HepG2 (cell line): ENCODE data around the gene NXT1. TPM values are rescaled to one million over a fixed set of nuclear protein-coding genes. Genes with fewer than 3 reads are reported as not detected.

Experiments
- ARNTL ChIP-seq: sonication (generic); formaldehyde crosslinking; IDR thresholded peaks from 2 replicates; pipeline ENCODE4 v1.4.0; 2020; ENCODE audit warnings: mild to moderate bottlenecking, missing genetic modification reagents
- BRD4 ChIP-seq: sonication (generic); formaldehyde crosslinking; IDR thresholded peaks from 2 replicates; pipeline ENCODE4 v1.4.0; 2020; ENCODE audit warnings: missing genetic modification reagents
- CAMTA2 ChIP-seq: sonication (generic); formaldehyde crosslinking; IDR thresholded peaks from 2 replicates; pipeline ENCODE4 v1.4.0; 2020; ENCODE audit warnings: mild to moderate bottlenecking, missing genetic modification reagents, borderline replicate concordance
- CHCHD3 ChIP-seq: sonication (generic); formaldehyde crosslinking; IDR thresholded peaks from 2 replicates; pipeline ENCODE4 v1.8.0; 2022; ENCODE audit warnings: mild to moderate bottlenecking, missing genetic modification reagents, moderate library complexity
- HOXA3 ChIP-seq: sonication (generic); formaldehyde crosslinking; IDR thresholded peaks from 2 replicates; pipeline ENCODE4 v1.5.0; 2020; ENCODE audit warnings: missing genetic modification reagents
- KDM3A ChIP-seq: IDR thresholded peaks from 2 replicates; pipeline ENCODE4 v1.6.1; 2018; ENCODE audit warnings: low read depth, missing compliant biosample characterization
- KLF9 ChIP-seq: IDR thresholded peaks from 2 replicates; pipeline ENCODE4 v1.6.1; 2016; ENCODE audit warnings: low read depth
- NFYC ChIP-seq: IDR thresholded peaks from 2 replicates; pipeline ENCODE4 v1.6.1; 2016; ENCODE audit warnings: missing genetic modification reagents, missing compliant biosample characterization
- NR1H2 ChIP-seq: sonication (generic); formaldehyde crosslinking; IDR thresholded peaks from 2 replicates; pipeline ENCODE4 v1.8.1; 2022; ENCODE audit warnings: low read depth, missing genetic modification reagents, borderline replicate concordance
- THAP11 ChIP-seq: IDR thresholded peaks from 2 replicates; pipeline ENCODE4 v1.6.1; 2016; ENCODE audit warnings: missing biosample characterization, missing genetic modification reagents
- ZFX ChIP-seq: sonication (generic); formaldehyde crosslinking; IDR thresholded peaks from 2 replicates; pipeline ENCODE4 v1.4.0; 2020; ENCODE audit warnings: mild to moderate bottlenecking, low read depth, missing genetic modification reagents, moderate library complexity
- ZNF101 ChIP-seq: sonication (generic); formaldehyde crosslinking; IDR thresholded peaks from 2 replicates; pipeline ENCODE4 v1.4.0; 2020; ENCODE audit warnings: mild to moderate bottlenecking, low read depth, missing genetic modification reagents, borderline replicate concordance
- ZNF543 ChIP-seq: sonication (generic); formaldehyde crosslinking; IDR thresholded peaks from 2 replicates; pipeline ENCODE4 v1.4.0; 2020; ENCODE audit warnings: mild to moderate bottlenecking, missing genetic modification reagents
- ZNF547 ChIP-seq: sonication (generic); formaldehyde crosslinking; IDR thresholded peaks from 2 replicates; pipeline ENCODE4 v1.5.1; 2020; ENCODE audit warnings: mild to moderate bottlenecking, missing genetic modification reagents
- ZNF589 ChIP-seq: sonication (generic); formaldehyde crosslinking; conservative IDR thresholded peaks from 2 replicates; pipeline ENCODE4 v1.8.0; 2022; ENCODE audit warnings: mild to moderate bottlenecking, moderate library complexity, missing genetic modification reagents
- ZNF644 ChIP-seq: IDR thresholded peaks from 2 replicates; pipeline ENCODE4 v1.6.1; 2016; ENCODE audit warnings: low read depth
- ZNF839 ChIP-seq: sonication (generic); formaldehyde crosslinking; IDR thresholded peaks from 2 replicates; pipeline ENCODE4 v1.4.0; 2020; ENCODE audit warnings: missing genetic modification reagents, mild to moderate bottlenecking, borderline replicate concordance
- ZSCAN25 ChIP-seq: sonication (generic); formaldehyde crosslinking; IDR thresholded peaks from 2 replicates; pipeline ENCODE4 v1.8.0; 2022; ENCODE audit warnings: mild to moderate bottlenecking, missing genetic modification reagents
- polyA plus RNA-seq, 8 experiments: library from polyadenylated mRNA; depleted of rRNA in 3 of 8; stranded (reverse) in 7 of 8; unstranded in 1 of 8; fragments of >200 nt; fragmentation: Illumina TruSeq in 4 of 8; extraction: Trizol in 4 of 8; gene quantifications; 2 replicates each; pipeline versions ENCODE4 v1.2.1 to v1.2.3, GENCODE V29; 2011 to 2016; ENCODE audit warnings: low read depth in 4 of 8, missing spikeins in 1 of 8, mixed read lengths in 1 of 8; ENCODE audit not compliant: insufficient read depth in 1 of 8
- total RNA-seq, 5 experiments: library from RNA; depleted of rRNA; stranded (reverse); fragments of >200 nt; fragmentation: Illumina TruSeq; extraction: Trizol; gene quantifications; 2 replicates each; pipeline ENCODE4 v1.2.3, GENCODE V29; 2016; ENCODE audit warnings: low read depth in 1 of 5
- TF ChIP-seq, protein P1 (sequence below), 2 experiments: sonication (generic) in 1 of 2; formaldehyde crosslinking in 1 of 2; IDR thresholded peaks; 2 replicates each; pipeline versions ENCODE4 v1.5.1 to v1.6.1; 2011 to 2020; ENCODE audit warnings: borderline replicate concordance in 1 of 2, low read depth in 1 of 2, low read length in 1 of 2, mild to moderate bottlenecking in 1 of 2, missing genetic modification reagents in 1 of 2, moderate library complexity in 1 of 2
- TF ChIP-seq, protein P2 (sequence below): sonication (generic); formaldehyde crosslinking; conservative IDR thresholded peaks from 2 replicates; pipeline ENCODE4 v1.4.0; 2020; ENCODE audit warnings: mild to moderate bottlenecking, missing genetic modification reagents, moderate library complexity

Gene NXT1
- total and polyA plus RNA-seq, 2 of the 13 experiments (the other 11 are each of a cell fraction or from before 2014, with no cell fraction given): 35.6 to 65.9 TPM

DNA sequence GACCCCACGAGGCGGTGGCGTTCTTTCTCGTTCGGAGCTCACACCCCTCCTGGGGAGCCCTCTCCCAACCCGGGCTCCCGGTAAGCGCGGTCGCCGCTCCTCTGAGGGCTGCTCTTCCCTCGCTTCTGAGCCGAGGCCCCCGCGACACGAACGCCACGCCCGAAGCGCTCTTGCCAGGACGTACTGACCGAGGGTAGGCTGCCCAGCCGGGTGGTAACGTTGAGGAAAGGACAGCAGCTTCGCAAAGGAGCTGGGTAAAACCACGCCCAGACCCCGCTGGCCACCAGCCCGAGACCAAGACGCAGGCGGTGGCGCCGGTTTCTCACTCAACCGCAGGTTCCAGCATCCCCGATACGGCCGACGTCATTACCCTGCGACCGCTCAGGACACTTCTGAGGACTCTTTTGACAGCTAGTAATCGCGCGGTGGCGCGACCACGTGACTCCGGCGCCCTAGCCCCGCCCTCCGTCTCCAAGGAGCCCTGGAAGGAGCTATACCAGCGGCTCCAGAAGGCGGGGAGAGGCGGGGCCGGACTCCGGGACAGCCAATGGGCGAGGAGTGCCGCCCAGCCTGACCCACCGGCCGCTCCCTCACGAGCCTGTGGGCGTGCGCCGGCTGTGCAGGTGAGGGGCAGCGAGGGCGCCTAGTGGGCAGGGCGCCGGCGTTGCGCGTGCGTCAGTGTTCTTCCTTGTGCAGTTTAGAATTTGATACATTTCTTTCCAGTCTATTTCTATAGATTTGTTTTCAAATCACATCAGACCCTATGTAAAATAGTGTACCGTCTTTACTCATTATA lies 7.4 kb downstream of the NXT1 start (continued):
- 0 out of 2 replicates have a peak, but pooled peaks have one; percentile 57 for TF ChIP-seq ZNF543 (CRISPR knock-in tag)
- peak; percentile 95 for TF ChIP-seq THAP11 (CRISPR knock-in tag)
- peak; percentile 99 for TF ChIP-seq HOXA3 (CRISPR knock-in tag)
- TF ChIP-seq, protein P1, sequence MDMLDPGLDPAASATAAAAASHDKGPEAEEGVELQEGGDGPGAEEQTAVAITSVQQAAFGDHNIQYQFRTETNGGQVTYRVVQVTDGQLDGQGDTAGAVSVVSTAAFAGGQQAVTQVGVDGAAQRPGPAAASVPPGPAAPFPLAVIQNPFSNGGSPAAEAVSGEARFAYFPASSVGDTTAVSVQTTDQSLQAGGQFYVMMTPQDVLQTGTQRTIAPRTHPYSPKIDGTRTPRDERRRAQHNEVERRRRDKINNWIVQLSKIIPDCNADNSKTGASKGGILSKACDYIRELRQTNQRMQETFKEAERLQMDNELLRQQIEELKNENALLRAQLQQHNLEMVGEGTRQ (IDR thresholded peaks at IDR 0.05; ENCODE audit: low read depth, low read length): peak; percentile 93
- TF ChIP-seq, protein P1 (CRISPR knock-in tag; IDR thresholded peaks at IDR 0.05; ENCODE audit: borderline replicate concordance): peak; percentile 98
- TF ChIP-seq CAMTA2: peak; percentile 55; the same call in 1 of the 2 replicates
- TF ChIP-seq, protein P2, sequence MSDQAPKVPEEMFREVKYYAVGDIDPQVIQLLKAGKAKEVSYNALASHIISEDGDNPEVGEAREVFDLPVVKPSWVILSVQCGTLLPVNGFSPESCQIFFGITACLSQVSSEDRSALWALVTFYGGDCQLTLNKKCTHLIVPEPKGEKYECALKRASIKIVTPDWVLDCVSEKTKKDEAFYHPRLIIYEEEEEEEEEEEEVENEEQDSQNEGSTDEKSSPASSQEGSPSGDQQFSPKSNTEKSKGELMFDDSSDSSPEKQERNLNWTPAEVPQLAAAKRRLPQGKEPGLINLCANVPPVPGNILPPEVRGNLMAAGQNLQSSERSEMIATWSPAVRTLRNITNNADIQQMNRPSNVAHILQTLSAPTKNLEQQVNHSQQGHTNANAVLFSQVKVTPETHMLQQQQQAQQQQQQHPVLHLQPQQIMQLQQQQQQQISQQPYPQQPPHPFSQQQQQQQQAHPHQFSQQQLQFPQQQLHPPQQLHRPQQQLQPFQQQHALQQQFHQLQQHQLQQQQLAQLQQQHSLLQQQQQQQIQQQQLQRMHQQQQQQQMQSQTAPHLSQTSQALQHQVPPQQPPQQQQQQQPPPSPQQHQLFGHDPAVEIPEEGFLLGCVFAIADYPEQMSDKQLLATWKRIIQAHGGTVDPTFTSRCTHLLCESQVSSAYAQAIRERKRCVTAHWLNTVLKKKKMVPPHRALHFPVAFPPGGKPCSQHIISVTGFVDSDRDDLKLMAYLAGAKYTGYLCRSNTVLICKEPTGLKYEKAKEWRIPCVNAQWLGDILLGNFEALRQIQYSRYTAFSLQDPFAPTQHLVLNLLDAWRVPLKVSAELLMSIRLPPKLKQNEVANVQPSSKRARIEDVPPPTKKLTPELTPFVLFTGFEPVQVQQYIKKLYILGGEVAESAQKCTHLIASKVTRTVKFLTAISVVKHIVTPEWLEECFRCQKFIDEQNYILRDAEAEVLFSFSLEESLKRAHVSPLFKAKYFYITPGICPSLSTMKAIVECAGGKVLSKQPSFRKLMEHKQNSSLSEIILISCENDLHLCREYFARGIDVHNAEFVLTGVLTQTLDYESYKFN: peak; percentile 61
- peak; percentile 84; the same call in 1 of the 2 replicates for TF ChIP-seq ZNF839 (CRISPR knock-in tag)
- TF ChIP-seq ARNTL (CRISPR knock-in tag): peak; percentile 99
- TF ChIP-seq KLF9 (CRISPR knock-in tag): peak; percentile 77; the same call in 1 of the 2 replicates
- peak; percentile 91 for TF ChIP-seq ZNF547
- TF ChIP-seq ZSCAN25: peak; percentile 85
- peak; percentile 88 for TF ChIP-seq NFYC
- TF ChIP-seq ZNF101: no peak
- no peak for TF ChIP-seq NR1H2 (CRISPR knock-in tag)
- peak; percentile 95 for TF ChIP-seq CHCHD3 (CRISPR knock-in tag)
- TF ChIP-seq ZNF644 (CRISPR knock-in tag): no peak
- TF ChIP-seq ZFX (CRISPR knock-in tag): peak; percentile 24; the same call in 1 of the 2 replicates
- peak; percentile 33; the same call in 1 of the 2 replicates for TF ChIP-seq KDM3A
- no peak for TF ChIP-seq ZNF589 (CRISPR knock-in tag)
- TF ChIP-seq BRD4 (CRISPR knock-in tag): peak; percentile 75
